ENCODE measurements around the gene CCDC40. TPM values are rescaled to one million over a fixed set of nuclear protein-coding genes. Genes with fewer than 3 reads are reported as not detected.
A peak's percentile ranks its signal among the peaks of the same experiment; 100 is the strongest.
"Not testable (repeated sequence)": the region's sequence is repeated elsewhere in the genome, so short reads cannot be mapped to it uniquely, and the experiment has no call there.

CCDC40 gene
- total RNA-seq, 1 donor from 2014 or later, result 2.9 TPM

DNA sequence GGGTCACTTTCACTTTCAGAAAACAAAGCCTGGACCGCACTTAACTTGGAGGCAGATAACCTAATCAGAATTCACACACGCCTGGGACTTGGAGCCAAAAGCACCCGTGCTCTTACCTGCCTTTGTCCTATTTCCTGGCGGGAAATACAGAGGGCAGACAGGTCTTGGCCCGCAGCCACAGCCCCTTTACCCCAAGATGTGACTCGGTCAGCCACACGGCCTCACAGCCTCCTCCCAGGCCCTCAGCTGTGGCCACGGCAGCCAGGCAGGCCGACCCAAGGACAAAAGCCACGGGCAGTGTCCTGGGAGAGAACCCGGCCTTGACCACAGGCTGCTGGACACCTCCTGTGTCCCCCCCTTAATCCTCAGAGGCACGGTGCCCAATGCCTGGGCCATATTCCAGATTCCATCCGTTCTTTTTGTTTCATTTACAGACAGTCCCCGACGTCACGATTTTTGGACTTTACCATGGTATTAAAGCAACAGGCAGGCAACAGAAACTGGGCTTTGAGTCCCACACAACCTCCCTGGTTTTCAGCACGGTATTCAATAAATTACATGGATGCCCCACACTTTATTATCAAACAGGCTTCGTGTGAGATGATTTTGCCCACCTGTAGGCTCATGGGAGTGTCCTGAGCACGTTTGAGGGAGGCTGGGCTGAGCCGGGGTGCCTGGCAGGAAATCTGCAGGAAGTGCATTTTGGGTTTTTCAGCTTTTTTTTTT, 34.8 kb downstream of the CCDC40 start:
- peak; percentile 35 for DNase-seq (ENCODE audit: low spot score)

- DNase-seq (ENCODE audit: low spot score), result no peak
These were observed 36.0 kb downstream of the CCDC40 start for GRCh38 chr17:80072410-80072809.

GRCh38 chr17:80080081-80080480, 43.6 kb downstream of the CCDC40 start:
- DNase-seq (ENCODE audit: low spot score), result no peak

DNA sequence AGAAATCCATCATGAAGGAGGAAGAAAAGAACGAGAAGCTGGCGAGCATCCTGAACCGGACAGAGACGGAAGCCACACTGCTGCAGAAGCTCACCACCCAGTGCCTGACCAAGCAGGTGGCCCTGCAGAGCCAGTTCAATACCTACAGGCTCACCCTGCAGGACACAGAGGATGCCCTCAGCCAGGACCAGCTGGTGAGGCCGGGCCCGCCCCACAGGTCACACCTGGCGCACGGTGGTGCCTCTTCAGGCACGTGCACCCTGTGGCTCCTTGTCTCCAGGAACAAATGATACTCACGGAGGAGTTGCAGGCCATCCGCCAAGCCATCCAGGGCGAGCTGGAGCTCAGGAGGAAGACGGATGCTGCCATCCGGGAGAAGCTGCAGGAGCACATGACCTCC, 45.2 kb downstream of the CCDC40 start:
- DNase-seq (ENCODE audit: low spot score), result no peak

DNA sequence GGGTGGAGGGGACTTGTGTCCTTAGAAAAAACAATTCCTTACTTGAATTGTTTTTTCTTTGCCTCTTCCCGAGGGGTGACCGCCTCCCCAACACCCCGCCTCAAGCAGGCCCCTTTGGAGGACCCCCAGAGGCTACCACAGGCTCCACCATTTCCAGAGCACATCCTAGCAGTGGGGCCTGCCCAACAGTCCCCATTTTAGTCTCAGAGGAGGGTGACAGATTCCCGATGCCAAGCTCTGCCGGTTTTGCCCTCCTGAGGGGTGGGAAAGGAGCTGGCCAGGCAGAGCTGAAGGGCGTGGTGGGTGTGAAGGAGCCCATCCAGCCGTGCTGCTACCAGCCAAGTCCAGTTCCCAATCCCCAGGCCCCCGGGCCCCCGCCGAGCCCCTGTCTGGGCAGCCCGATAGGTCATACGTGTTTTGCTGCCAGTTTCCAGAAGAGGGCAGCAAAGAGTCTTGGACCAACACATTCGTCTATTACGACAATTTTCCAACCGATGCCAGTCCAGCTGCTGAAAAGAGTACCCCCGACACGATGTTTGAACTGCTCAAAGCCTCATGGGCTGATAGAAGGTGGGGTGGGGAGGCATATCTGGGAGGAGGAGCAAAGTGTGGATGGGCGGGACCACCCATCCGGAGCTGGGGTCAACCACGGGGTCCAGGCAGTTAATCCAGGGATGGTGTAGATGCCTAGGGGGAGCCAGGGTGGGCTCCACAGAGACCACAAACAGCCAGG, 46.1 kb downstream of the CCDC40 start:
- DNase-seq (ENCODE audit: low spot score), result peak; percentile 74

DNA sequence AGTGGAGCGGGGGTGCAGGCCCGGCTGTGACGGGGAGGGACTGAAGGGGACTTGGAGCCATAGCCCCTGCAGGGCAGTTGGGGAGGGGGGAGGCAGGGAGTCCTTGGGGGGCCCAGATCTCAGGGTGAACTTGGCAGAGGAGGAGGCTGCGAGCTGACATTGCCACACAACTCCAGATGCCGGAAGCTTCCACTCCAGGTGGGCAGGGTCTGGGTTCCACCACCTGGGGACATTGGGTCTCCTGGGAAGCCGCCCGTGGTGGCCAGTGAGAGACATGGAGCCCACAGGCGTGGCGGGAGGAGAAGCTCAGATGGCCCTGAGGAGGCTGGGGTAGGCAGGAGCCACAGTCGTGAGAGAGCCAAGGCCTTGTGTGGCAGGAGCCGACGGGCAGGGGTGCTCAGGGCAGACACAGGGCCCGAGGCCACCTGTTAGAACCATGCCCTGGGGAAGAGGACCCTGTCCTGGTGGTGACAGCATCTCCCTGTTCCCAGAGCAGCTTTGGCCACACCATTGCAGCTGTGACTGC, 46.8 kb downstream of the CCDC40 start:
- no peak for DNase-seq (ENCODE audit: low spot score)

DNA sequence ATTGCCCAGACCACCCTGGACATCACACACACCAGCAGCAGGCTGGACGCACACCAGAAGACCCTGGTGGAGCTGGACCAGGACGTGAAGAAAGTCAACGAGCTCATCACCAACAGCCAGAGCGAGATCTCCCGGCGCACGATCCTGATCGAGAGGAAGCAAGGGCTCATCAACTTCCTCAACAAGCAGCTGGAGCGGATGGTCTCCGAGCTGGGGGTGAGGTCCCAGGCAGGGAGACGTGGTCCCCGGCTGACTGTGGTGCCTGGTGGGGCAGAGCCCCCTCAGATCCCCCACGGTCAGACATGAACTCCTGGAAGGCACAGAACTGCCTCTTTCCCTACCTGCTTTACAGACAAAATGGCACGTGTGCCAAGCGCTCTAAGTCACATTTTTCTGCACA, 48.3 kb downstream of the CCDC40 start:
- DNase-seq (ENCODE audit: low spot score), result no peak

GRCh38 chr17:80086081-80086480, 49.6 kb downstream of the CCDC40 start:
- DNase-seq (ENCODE audit: low spot score), result no peak

GRCh38 chr17:80086616-80087015, 50.2 kb downstream of the CCDC40 start:
- no peak for DNase-seq (ENCODE audit: low spot score)

DNA sequence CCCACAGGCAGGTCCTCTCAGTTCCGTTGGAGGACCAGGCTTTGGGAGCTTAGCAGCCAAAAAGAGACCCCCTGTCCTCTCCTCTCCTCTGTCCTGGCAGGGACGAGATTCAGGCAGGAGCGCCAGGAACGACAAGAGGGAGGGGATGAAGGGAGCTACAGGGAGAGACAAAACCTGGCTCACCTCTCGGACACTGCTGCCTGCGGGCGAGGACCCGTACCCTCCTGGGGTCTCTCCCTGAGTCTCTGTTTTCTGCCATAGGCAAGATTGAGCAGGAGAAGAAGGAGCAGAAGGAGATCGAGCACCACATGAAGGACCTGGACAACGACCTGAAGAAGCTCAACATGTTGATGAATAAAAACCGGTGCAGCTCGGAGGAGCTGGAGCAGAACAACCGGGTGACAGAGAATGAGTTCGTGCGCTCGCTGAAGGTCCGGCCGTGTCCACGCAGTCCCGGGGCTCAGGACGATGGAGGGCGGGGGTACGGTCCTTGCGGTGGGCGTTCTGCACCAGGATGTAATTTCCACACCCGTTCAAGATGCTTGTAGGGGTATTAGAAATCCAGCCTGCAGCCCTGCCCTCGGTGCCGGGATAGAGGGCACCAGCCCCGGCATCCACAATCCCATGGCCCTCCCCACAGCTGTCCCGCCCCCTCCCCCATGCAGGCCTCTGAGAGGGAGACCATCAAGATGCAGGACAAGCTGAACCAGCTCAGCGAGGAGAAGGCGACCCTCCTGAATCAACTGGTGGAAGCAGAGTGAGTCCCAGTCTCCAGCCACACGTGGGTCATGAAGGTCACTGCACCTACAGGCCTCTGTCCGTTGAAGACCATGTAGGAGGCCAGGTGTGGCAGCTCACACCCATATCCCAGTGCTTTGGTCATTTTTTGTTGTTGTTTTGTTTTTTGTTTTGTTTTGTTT, 51.2 kb downstream of the CCDC40 start:
- no peak for DNase-seq (ENCODE audit: low spot score)

DNA sequence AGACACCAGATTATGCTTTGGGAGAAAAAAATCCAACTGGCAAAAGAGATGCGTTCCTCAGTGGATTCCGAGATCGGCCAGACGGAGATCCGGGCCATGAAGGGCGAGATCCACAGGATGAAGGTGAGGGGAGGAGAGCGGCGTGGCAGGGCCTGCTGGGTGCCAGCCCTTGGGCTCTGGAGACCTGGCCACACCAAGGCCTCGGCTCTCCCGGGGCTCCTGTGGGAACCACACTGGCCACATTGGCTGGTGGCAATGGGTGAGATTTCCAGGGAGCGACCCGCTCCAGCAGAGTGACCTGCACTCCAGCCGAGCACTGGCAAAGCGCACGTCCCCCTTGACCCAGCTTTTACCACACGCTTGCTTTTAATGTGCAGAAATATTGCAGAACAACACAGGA, 53.3 kb downstream of the CCDC40 start:
- no peak for DNase-seq (ENCODE audit: low spot score)

GRCh38 chr17:80090164-80090563, 53.7 kb downstream of the CCDC40 start:
- not testable (repeated sequence) for DNase-seq (ENCODE audit: low spot score)

DNA sequence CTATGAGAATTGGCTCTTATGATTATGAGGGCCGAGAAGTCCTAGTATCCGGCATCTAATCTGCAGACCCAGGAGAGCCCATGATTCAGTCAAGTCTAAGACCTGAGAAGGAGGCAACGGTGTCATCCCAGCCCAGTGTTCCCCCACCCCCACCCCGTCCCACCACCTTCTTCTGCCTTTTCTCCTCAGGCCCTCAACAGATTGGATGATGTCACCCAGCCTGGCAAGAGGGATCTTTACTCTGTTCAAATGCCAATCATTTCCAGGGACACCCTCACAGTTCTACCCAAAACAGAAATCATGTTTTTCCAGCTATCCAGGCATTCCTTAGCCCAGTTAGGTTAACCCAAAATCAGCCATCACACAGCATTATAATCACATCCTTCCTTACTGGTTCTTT, 54.9 kb downstream of the CCDC40 start:
- no peak for DNase-seq (ENCODE audit: low spot score)

DNA sequence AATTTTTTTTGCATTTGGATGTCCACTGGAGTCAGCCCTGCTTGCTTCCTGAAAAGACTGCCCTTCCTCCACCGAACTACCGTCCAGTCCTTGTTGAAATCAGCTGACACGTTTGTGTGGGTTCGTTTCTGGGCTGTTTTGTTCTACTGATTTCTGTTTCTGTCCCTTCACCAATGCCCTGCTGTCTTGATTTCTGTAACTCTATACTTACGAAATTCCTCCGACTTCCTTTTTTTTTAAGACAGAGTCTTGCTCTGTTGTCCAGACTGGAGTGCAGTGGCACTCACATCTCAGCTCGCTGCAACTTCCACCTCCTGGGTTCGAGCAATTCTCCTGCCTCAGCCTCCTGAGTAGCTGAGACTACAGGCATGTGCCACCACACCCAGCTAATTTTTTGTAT, 56.5 kb downstream of the CCDC40 start:
- peak; percentile 34 for DNase-seq (ENCODE audit: low spot score)

GRCh38 chr17:80095038-80095843, 58.8 kb downstream of the CCDC40 start:
- DNase-seq (ENCODE audit: low spot score), result no peak

DNA sequence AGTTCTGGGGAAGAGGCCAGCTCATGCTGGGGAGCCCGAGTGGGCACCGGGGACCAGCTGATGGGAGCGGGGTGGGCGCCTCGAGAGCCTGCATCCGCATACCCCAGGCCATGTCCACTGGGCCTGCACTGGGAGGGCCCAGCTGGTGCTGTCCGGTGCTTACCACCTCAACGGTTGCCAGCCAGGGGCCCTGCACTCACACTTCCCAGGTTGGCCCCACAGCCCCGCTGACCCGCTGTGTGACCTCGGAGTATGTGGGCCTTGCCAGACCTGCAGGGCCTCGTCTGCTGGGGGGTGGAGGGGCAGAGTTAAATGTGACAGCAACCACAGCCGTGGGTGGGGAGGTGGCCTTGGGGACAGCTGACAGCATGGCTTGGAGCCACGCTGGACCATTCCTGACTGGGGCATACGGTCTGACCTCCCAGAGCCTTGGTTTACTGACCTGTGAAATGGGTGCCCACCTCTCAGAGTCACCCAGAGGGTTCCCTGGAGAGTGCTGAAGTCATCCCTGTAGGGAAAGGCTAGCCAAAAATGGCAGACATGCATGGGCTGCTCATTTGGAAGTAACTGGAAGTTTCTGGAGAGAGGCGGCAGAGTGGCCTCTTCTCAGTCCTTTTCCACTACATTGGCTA, 59.5 kb downstream of the CCDC40 start:
- no peak for DNase-seq (ENCODE audit: low spot score)

DNA sequence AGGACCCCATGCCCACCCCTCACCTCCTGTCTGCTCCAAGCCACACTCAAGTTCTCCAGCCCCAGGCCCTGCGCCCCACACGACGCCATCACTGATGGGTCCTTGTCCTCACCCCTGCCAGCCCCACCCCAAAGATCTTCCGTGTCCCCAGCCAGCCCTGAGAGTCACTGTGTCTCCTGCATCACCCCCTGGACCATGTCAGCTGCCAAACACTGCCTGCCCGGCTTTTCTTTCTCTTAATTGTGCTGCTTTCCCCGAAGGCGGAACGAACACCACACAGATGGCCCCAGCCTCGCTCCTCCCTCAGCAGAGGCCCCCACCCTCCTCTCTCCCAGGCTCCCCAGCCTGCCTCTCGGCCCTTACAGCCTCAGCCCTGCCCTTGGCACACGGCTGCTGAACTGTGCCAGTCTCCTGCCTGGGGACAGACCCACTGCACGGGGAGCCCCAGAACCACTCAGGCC, 60.1 kb downstream of the CCDC40 start:
- DNase-seq (ENCODE audit: low spot score), result peak; percentile 30

- no peak for DNase-seq (ENCODE audit: low spot score)
These were observed 60.7 kb downstream of the CCDC40 start for GRCh38 chr17:80097127-80097621.

DNA sequence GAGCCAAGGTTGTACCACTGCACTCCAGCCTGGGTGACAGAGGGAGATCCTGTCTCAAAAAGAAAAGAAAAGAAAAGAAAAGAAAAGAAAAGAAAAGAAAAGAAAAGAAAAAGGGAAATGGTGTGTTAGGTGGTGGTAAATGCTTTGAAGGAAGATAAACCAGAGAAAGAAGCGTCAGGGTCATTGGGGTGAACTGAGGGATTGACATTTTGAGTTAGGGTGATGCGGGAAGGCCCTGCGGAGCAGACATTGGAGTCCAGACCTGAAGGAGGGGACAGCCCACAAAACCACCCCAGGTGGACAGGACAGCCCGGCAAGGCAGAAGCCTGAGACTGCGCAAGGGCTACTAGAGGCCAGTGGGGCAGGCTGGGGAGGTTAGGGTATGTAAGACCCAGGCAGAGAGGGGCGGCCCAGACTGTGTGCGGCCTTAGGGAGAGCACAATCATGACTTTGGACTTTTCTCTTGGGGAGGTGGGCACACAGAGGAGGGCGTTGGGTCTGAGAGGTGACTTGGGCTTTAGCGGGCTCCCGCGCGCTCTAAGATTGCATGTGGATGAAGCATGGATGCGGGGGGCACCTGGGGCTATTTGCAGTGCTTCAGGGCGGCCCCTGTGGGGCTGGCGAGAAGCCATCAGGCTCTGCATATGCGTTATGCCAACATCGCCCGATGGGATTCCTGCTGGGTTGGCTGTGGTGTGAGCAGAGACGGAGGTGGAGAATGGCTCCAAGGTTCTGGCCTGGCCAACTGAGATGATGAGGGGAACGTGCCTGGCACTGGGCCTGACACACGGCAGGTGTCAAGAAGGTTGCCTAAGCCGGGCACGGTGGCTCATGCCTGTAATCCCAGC, 61.6 kb downstream of the CCDC40 start:
- no peak for DNase-seq (ENCODE audit: low spot score)

Measured in umbilical cord (tissue), 2 donors.